HL-60 (cell line): ENCODE results near the gene FHIT.

Source experiments
- TF ChIP-seq, protein P1 (sequence below): IDR thresholded peaks from one replicate; pipeline ENCODE4 v1.5.1; 2011; ENCODE audit warnings: low read length, control low read depth, inconsistent platforms; ENCODE audit not compliant: insufficient read depth
- TF ChIP-seq, protein P2 (sequence below): IDR thresholded peaks from 2 replicates; pipeline ENCODE4 v1.6.1; 2012; ENCODE audit warnings: low read depth; ENCODE audit not compliant: insufficient replicate concordance

DNA sequence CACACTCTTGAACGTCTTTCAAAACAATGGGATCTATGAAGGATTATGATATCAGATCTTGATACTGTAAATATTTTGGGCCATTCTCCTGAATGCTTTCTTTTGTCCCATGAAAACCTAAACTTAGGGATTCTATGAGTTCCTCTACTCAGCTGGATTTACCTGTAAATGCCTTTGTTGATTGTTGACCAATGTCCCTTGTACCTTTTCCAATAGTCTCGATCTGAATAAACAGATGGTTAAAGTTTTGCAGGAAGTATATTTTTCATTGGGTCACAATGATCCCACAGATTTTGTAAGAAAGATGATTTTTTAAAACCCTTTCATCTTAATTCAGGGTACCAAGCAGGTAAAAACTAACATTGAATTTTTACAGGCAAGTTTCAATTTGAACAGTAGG, 634.1 kb downstream of the FHIT start:
- TF ChIP-seq, protein P1, sequence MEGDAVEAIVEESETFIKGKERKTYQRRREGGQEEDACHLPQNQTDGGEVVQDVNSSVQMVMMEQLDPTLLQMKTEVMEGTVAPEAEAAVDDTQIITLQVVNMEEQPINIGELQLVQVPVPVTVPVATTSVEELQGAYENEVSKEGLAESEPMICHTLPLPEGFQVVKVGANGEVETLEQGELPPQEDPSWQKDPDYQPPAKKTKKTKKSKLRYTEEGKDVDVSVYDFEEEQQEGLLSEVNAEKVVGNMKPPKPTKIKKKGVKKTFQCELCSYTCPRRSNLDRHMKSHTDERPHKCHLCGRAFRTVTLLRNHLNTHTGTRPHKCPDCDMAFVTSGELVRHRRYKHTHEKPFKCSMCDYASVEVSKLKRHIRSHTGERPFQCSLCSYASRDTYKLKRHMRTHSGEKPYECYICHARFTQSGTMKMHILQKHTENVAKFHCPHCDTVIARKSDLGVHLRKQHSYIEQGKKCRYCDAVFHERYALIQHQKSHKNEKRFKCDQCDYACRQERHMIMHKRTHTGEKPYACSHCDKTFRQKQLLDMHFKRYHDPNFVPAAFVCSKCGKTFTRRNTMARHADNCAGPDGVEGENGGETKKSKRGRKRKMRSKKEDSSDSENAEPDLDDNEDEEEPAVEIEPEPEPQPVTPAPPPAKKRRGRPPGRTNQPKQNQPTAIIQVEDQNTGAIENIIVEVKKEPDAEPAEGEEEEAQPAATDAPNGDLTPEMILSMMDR, result no peak
- TF ChIP-seq, protein P2, sequence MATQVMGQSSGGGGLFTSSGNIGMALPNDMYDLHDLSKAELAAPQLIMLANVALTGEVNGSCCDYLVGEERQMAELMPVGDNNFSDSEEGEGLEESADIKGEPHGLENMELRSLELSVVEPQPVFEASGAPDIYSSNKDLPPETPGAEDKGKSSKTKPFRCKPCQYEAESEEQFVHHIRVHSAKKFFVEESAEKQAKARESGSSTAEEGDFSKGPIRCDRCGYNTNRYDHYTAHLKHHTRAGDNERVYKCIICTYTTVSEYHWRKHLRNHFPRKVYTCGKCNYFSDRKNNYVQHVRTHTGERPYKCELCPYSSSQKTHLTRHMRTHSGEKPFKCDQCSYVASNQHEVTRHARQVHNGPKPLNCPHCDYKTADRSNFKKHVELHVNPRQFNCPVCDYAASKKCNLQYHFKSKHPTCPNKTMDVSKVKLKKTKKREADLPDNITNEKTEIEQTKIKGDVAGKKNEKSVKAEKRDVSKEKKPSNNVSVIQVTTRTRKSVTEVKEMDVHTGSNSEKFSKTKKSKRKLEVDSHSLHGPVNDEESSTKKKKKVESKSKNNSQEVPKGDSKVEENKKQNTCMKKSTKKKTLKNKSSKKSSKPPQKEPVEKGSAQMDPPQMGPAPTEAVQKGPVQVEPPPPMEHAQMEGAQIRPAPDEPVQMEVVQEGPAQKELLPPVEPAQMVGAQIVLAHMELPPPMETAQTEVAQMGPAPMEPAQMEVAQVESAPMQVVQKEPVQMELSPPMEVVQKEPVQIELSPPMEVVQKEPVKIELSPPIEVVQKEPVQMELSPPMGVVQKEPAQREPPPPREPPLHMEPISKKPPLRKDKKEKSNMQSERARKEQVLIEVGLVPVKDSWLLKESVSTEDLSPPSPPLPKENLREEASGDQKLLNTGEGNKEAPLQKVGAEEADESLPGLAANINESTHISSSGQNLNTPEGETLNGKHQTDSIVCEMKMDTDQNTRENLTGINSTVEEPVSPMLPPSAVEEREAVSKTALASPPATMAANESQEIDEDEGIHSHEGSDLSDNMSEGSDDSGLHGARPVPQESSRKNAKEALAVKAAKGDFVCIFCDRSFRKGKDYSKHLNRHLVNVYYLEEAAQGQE, result no peak
